HEK293 (cell line): ENCODE results near the gene LRIT3.

Experiments used
- CTCF ChIA-PET: fragments of 350-600 bp; formaldehyde crosslinking; extraction: SDS; loops from one replicate; lab custom pipeline; 2021; ENCODE audit warnings: antibody characterized with exemption; lab: Yijun Ruan, JAX
- POLR2A ChIA-PET: fragments of 300-600 bp; formaldehyde crosslinking; extraction: SDS; loops from one replicate; lab custom pipeline; 2020; ENCODE audit warnings: antibody characterized with exemption, inconsistent platforms; lab: Yijun Ruan, JAX
- H3K27ac ChIP-seq: fragments of 200-500 bp; sonication (Bioruptor generic); 2 replicates; pipeline ENCODE4 v1.5.1; 2014; ENCODE audit warnings: low read depth, low read length, control low read depth, inconsistent platforms; ENCODE audit errors: extremely low read depth
- H3K36me3 ChIP-seq, 2 experiments: fragments of 200-500 bp in 1 of 2; sonication (Bioruptor generic) in 1 of 2; 1 replicate in 1 of 2; 2 replicates in 1 of 2; pipeline ENCODE4 v1.5.1; 2014 to 2017; ENCODE audit warnings: inconsistent platforms in 2 of 2, low read length in 2 of 2; ENCODE audit not compliant: control insufficient read depth in 2 of 2, insufficient read depth in 1 of 2
- H3K4me1 ChIP-seq: fragments of 200-500 bp; sonication (Bioruptor generic); 2 replicates; pipeline ENCODE4 v1.5.1; 2014; ENCODE audit warnings: mild to moderate bottlenecking, low read length, inconsistent platforms; ENCODE audit not compliant: control insufficient read depth, insufficient read depth
- H3K4me3 ChIP-seq: 2 replicates; pipeline ENCODE4 v1.5.1; 2011; ENCODE audit warnings: low read depth, mild to moderate bottlenecking, control low read depth, low read length, moderate library complexity
- H3K9me3 ChIP-seq: fragments of 200-500 bp; sonication (Bioruptor generic); 2 replicates; pipeline ENCODE4 v1.5.1; 2014; ENCODE audit warnings: low read depth, low read length, inconsistent platforms; ENCODE audit not compliant: control insufficient read depth, insufficient read depth
- FEZF1 ChIP-seq: fragments of 450-650 bp; formaldehyde crosslinking; IDR thresholded peaks from 2 replicates; pipeline ENCODE4 v1.5.1; 2016; ENCODE audit warnings: missing biosample characterization, missing genetic modification characterization
- GLI2 ChIP-seq: fragments of 450-650 bp; formaldehyde crosslinking; IDR thresholded peaks from 2 replicates; pipeline ENCODE4; 2017; ENCODE audit warnings: missing biosample characterization, missing genetic modification characterization, low read depth, borderline replicate concordance
- MZF1 ChIP-seq: fragments of 450-650 bp; formaldehyde crosslinking; IDR thresholded peaks from 2 replicates; pipeline ENCODE4 v1.5.1; 2017; ENCODE audit warnings: missing biosample characterization, missing genetic modification characterization, borderline replicate concordance
- ZBTB48 ChIP-seq: fragments of 450-650 bp; formaldehyde crosslinking; IDR thresholded peaks from 2 replicates; pipeline ENCODE4 v1.5.1; 2016; ENCODE audit warnings: missing biosample characterization, missing genetic modification characterization
- ZNF132 ChIP-seq: fragments of 450-650 bp; formaldehyde crosslinking; IDR thresholded peaks from 2 replicates; pipeline ENCODE4 v1.5.1; 2017; ENCODE audit warnings: missing biosample characterization, missing genetic modification characterization, borderline replicate concordance
- ZNF555 ChIP-seq: fragments of 450-650 bp; formaldehyde crosslinking; conservative IDR thresholded peaks from 2 replicates; pipeline ENCODE4 v1.5.1; 2017; ENCODE audit warnings: missing biosample characterization, mild to moderate bottlenecking, missing genetic modification characterization, inconsistent platforms
- ZNF623 ChIP-seq: fragments of 450-650 bp; formaldehyde crosslinking; IDR thresholded peaks from 2 replicates; pipeline ENCODE4 v1.5.1; 2016; ENCODE audit warnings: missing biosample characterization, missing genetic modification characterization
- ZNF660 ChIP-seq: fragments of 450-650 bp; IDR thresholded peaks from 2 replicates; pipeline ENCODE4 v1.5.1; 2018; ENCODE audit warnings: missing biosample characterization, mild to moderate bottlenecking, missing genetic modification characterization
- ZNF670 ChIP-seq: fragments of 450-650 bp; formaldehyde crosslinking; IDR thresholded peaks from 2 replicates; pipeline ENCODE4 v1.5.1; 2016; ENCODE audit warnings: missing biosample characterization, missing genetic modification characterization, low read depth
- ZNF701 ChIP-seq: fragments of 450-650 bp; formaldehyde crosslinking; IDR thresholded peaks from 2 replicates; pipeline ENCODE4 v1.5.1; 2016; ENCODE audit warnings: missing biosample characterization, missing genetic modification characterization
- ZNF747 ChIP-seq: fragments of 450-650 bp; formaldehyde crosslinking; IDR thresholded peaks from 2 replicates; pipeline ENCODE4 v1.5.1; 2016; ENCODE audit warnings: missing biosample characterization, missing genetic modification characterization
- ZNF768 ChIP-seq: fragments of 450-650 bp; formaldehyde crosslinking; IDR thresholded peaks from 2 replicates; pipeline ENCODE4 v1.5.1; 2018; ENCODE audit warnings: missing biosample characterization, mild to moderate bottlenecking, missing genetic modification characterization
- TF ChIP-seq, protein P1 (sequence below): fragments of 450-650 bp; formaldehyde crosslinking; IDR thresholded peaks from 2 replicates; pipeline ENCODE4 v1.5.1; 2016; ENCODE audit warnings: missing biosample characterization, missing genetic modification characterization, borderline replicate concordance
- TF ChIP-seq, protein P2 (sequence below): fragments of 450-650 bp; formaldehyde crosslinking; IDR thresholded peaks from 2 replicates; pipeline ENCODE4 v1.5.1; 2017; ENCODE audit warnings: missing biosample characterization, mild to moderate bottlenecking, missing genetic modification characterization, moderate library complexity
- TF ChIP-seq, protein P3 (sequence below): fragments of 450-650 bp; formaldehyde crosslinking; IDR thresholded peaks from 2 replicates; pipeline ENCODE4 v1.5.1; 2016; ENCODE audit warnings: missing biosample characterization, missing genetic modification characterization
- TF ChIP-seq, protein P4 (sequence below): fragments of 450-650 bp; formaldehyde crosslinking; IDR thresholded peaks from 2 replicates; pipeline ENCODE4 v1.5.1; 2016; ENCODE audit warnings: missing biosample characterization, missing genetic modification characterization

The LRIT3 gene

DNA sequence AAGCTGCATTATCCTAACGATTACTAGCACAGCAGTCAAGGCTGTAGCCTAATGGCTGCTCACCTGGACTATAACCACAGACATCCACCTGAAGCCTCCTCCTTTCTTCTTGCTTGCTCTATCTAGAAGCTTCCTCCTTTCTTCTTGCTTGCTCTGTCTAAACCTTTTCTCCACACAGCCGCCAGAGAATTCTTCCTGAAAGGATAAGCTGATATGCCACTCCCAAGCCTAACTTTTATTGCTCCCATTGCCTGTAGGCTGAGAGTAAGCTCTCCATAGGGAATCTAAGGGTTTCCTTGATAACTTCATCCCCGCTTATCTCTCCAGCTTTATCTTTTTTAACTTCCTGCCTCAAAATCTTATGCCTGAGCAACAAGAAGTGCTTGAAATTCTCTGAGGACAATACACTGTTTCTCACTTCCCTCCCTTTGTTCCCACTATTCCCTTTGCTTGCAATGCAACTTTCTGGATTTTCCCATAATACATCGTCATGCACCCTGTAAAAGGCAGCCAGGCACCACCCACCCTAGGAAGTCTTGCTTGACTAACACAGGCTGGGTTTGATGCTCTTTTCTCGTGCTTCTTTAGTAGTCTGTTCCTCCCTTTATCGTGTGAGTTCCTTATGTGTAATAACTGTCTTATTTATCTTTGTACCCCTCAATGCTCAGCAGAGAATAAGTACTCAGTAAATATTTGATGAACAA is 1.4 kb upstream of the LRIT3 start:
- no peak overlapping the region for H3K27ac ChIP-seq
- POLR2A ChIA-PET: no interaction called here

DNA sequence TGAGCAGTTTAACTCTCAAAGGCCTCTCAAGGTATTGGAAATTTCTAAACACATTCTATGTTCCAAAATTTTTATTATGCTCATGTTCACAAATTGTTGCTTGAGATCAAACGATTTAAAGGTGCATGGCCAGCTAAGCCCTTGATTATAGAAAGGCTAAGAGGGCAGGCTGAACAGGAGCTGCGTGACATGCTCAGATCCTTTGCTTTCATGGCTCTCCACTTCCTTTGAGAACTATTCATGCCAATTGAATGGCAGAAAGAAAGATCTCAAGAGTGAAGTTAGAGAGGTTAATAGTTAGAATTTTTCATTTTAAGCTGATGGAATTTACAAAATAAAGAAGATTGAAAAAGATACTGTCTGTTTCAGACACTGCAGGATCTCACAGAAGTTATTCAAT is 594 bp downstream of the LRIT3 start:
- no peak overlapping the region for H3K4me3 ChIP-seq
- H3K9me3 ChIP-seq: no peaks in the 10 kb centered on the region
- ChIA-PET CTCF (no interaction called here), POLR2A (no interaction called here)
- no peaks in the 10 kb centered on the region for H3K36me3 ChIP-seq
- no peaks in the 10 kb centered on the region for H3K4me1 ChIP-seq
- H3K27ac ChIP-seq: no peak overlapping the region
- TF ChIP-seq GLI2 (tag by site-specific recombination): no peak
- no peak for TF ChIP-seq ZNF768 (tag by site-specific recombination)
- no peak for TF ChIP-seq ZNF555
- TF ChIP-seq ZNF747 (tag by site-specific recombination): no peak
- TF ChIP-seq, protein P1, sequence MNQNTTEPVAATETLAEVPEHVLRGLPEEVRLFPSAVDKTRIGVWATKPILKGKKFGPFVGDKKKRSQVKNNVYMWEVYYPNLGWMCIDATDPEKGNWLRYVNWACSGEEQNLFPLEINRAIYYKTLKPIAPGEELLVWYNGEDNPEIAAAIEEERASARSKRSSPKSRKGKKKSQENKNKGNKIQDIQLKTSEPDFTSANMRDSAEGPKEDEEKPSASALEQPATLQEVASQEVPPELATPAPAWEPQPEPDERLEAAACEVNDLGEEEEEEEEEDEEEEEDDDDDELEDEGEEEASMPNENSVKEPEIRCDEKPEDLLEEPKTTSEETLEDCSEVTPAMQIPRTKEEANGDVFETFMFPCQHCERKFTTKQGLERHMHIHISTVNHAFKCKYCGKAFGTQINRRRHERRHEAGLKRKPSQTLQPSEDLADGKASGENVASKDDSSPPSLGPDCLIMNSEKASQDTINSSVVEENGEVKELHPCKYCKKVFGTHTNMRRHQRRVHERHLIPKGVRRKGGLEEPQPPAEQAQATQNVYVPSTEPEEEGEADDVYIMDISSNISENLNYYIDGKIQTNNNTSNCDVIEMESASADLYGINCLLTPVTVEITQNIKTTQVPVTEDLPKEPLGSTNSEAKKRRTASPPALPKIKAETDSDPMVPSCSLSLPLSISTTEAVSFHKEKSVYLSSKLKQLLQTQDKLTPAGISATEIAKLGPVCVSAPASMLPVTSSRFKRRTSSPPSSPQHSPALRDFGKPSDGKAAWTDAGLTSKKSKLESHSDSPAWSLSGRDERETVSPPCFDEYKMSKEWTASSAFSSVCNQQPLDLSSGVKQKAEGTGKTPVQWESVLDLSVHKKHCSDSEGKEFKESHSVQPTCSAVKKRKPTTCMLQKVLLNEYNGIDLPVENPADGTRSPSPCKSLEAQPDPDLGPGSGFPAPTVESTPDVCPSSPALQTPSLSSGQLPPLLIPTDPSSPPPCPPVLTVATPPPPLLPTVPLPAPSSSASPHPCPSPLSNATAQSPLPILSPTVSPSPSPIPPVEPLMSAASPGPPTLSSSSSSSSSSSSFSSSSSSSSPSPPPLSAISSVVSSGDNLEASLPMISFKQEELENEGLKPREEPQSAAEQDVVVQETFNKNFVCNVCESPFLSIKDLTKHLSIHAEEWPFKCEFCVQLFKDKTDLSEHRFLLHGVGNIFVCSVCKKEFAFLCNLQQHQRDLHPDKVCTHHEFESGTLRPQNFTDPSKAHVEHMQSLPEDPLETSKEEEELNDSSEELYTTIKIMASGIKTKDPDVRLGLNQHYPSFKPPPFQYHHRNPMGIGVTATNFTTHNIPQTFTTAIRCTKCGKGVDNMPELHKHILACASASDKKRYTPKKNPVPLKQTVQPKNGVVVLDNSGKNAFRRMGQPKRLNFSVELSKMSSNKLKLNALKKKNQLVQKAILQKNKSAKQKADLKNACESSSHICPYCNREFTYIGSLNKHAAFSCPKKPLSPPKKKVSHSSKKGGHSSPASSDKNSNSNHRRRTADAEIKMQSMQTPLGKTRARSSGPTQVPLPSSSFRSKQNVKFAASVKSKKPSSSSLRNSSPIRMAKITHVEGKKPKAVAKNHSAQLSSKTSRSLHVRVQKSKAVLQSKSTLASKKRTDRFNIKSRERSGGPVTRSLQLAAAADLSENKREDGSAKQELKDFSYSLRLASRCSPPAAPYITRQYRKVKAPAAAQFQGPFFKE: no peak

More for the DNA sequence above, 1.4 kb upstream of the LRIT3 start:
- no peaks in the 10 kb centered on the region for H3K36me3 ChIP-seq
- no peaks in the 10 kb centered on the region for H3K9me3 ChIP-seq
- CTCF ChIA-PET: interaction anchor here (0.7 to 1.0 kb wide), 2 partner anchors 161 to 441 kb away, joined by 3 read pairs; no protein-coding TSS in a partner anchor
- no peak overlapping the region for H3K4me3 ChIP-seq
- no peaks in the 10 kb centered on the region for H3K4me1 ChIP-seq
- TF ChIP-seq FEZF1 (tag by site-specific recombination): peak; percentile 16; the same call in 1 of the 2 replicates
- TF ChIP-seq, protein P2, sequence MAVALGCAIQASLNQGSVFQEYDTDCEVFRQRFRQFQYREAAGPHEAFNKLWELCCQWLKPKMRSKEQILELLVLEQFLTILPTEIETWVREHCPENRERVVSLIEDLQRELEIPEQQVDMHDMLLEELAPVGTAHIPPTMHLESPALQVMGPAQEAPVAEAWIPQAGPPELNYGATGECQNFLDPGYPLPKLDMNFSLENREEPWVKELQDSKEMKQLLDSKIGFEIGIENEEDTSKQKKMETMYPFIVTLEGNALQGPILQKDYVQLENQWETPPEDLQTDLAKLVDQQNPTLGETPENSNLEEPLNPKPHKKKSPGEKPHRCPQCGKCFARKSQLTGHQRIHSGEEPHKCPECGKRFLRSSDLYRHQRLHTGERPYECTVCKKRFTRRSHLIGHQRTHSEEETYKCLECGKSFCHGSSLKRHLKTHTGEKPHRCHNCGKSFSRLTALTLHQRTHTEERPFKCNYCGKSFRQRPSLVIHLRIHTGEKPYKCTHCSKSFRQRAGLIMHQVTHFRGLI (tag by site-specific recombination): no peak
- no peak for TF ChIP-seq ZBTB48 (tag by site-specific recombination)
- TF ChIP-seq, all 188 proteins: peak for 1

DNA sequence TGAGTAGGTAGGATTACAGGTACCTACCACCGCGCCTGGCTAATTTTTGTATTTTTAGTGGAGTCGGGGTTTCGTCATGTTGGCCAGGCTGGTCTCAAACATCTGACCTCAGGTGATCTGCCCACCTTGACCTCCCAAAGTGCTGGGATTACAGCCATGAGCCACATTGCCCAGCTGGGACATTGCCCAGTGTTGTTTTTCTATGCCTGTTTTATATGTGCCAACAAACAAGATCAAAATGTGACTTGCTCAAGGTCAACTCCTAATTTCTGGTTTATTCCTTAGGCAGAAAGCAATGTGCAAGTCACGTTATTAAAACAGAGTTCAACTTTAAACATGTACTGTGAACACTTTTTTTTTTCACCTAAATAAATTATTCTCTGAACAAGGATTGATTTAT is 2.7 kb downstream of the LRIT3 start:
- H3K9me3 ChIP-seq: no peaks in the 10 kb centered on the region
- no peak overlapping the region for H3K4me3 ChIP-seq
- no peak overlapping the region for H3K27ac ChIP-seq
- H3K36me3 ChIP-seq: no peaks in the 10 kb centered on the region
- H3K4me1 ChIP-seq: no peaks in the 10 kb centered on the region
- ChIA-PET POLR2A (no interaction called here), CTCF (no interaction called here)
- TF ChIP-seq, protein P3, sequence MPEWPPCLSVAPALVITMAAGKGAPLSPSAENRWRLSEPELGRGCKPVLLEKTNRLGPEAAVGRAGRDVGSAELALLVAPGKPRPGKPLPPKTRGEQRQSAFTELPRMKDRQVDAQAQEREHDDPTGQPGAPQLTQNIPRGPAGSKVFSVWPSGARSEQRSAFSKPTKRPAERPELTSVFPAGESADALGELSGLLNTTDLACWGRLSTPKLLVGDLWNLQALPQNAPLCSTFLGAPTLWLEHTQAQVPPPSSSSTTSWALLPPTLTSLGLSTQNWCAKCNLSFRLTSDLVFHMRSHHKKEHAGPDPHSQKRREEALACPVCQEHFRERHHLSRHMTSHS (tag by site-specific recombination): no peak
- no peak for TF ChIP-seq MZF1 (tag by site-specific recombination)
- TF ChIP-seq ZNF132 (tag by site-specific recombination): no peak
- TF ChIP-seq, protein P4, sequence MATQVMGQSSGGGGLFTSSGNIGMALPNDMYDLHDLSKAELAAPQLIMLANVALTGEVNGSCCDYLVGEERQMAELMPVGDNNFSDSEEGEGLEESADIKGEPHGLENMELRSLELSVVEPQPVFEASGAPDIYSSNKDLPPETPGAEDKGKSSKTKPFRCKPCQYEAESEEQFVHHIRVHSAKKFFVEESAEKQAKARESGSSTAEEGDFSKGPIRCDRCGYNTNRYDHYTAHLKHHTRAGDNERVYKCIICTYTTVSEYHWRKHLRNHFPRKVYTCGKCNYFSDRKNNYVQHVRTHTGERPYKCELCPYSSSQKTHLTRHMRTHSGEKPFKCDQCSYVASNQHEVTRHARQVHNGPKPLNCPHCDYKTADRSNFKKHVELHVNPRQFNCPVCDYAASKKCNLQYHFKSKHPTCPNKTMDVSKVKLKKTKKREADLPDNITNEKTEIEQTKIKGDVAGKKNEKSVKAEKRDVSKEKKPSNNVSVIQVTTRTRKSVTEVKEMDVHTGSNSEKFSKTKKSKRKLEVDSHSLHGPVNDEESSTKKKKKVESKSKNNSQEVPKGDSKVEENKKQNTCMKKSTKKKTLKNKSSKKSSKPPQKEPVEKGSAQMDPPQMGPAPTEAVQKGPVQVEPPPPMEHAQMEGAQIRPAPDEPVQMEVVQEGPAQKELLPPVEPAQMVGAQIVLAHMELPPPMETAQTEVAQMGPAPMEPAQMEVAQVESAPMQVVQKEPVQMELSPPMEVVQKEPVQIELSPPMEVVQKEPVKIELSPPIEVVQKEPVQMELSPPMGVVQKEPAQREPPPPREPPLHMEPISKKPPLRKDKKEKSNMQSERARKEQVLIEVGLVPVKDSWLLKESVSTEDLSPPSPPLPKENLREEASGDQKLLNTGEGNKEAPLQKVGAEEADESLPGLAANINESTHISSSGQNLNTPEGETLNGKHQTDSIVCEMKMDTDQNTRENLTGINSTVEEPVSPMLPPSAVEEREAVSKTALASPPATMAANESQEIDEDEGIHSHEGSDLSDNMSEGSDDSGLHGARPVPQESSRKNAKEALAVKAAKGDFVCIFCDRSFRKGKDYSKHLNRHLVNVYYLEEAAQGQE (tag by site-specific recombination): no peak
- no peak for TF ChIP-seq ZNF623
- TF ChIP-seq ZNF660 (tag by site-specific recombination): no peak
- TF ChIP-seq GLI2 (tag by site-specific recombination): no peak
- no peak for TF ChIP-seq ZNF670 (tag by site-specific recombination)
- TF ChIP-seq ZNF701 (tag by site-specific recombination): no peak
